HUES6 (cell line): Measurements from ENCODE around the gene DGCR2.

Source experiments
- H3K27ac ChIP-seq: 2 replicates; pipeline ENCODE4 v1.7.0; 2013; ENCODE audit warnings: low read depth, mild to moderate bottlenecking, low read length, inconsistent platforms
- H3K27me3 ChIP-seq: 2 replicates; pipeline ENCODE4 v1.6.1; 2013; ENCODE audit warnings: low read length; ENCODE audit not compliant: control insufficient read depth, insufficient read depth
- H3K36me3 ChIP-seq: 2 replicates; pipeline ENCODE4 v1.6.1; 2013; ENCODE audit warnings: low read length; ENCODE audit not compliant: control insufficient read depth, insufficient read depth
- H3K4me1 ChIP-seq: 2 replicates; pipeline ENCODE4 v1.6.1; 2013; ENCODE audit warnings: low read length; ENCODE audit not compliant: control insufficient read depth, insufficient read depth
- H3K4me3 ChIP-seq: 2 replicates; pipeline ENCODE4 v1.5.1; 2013; ENCODE audit warnings: low read depth, low read length
- H3K9ac ChIP-seq: one replicate; pipeline ENCODE4 v1.6.1; 2013; ENCODE audit warnings: mild to moderate bottlenecking, low read length
- H3K9me3 ChIP-seq: 2 replicates; pipeline ENCODE4 v1.6.1; 2013; ENCODE audit warnings: low read depth, low read length; ENCODE audit not compliant: control insufficient read depth, insufficient read depth

The DGCR2 gene

GRCh38 chr22:19132693-19133400 is 10.6 kb upstream of the DGCR2 start:
- Histone ChIP-seq H3K27me3 (no peaks in the 10 kb centered on the region), H3K4me1 (no peaks in the 10 kb centered on the region), H3K27ac (no peak overlapping the region), H3K36me3 (peaks cover 61% of the 10 kb centered on the region), H3K9ac (no peak overlapping the region), H3K9me3 (no peaks in the 10 kb centered on the region), H3K4me3 (no peak overlapping the region)

- H3K27me3 ChIP-seq: no peaks in the 10 kb centered on the region
- H3K9me3 ChIP-seq: no peaks in the 10 kb centered on the region
- no peak overlapping the region for H3K9ac ChIP-seq
- no peak overlapping the region for H3K27ac ChIP-seq
- H3K36me3 ChIP-seq: peaks cover 54% of the 10 kb centered on the region
- no peaks in the 10 kb centered on the region for H3K4me1 ChIP-seq
- H3K4me3 ChIP-seq: no peak overlapping the region
Measured at GRCh38 chr22:19132153-19132552, 9.9 kb upstream of the DGCR2 start.

DNA sequence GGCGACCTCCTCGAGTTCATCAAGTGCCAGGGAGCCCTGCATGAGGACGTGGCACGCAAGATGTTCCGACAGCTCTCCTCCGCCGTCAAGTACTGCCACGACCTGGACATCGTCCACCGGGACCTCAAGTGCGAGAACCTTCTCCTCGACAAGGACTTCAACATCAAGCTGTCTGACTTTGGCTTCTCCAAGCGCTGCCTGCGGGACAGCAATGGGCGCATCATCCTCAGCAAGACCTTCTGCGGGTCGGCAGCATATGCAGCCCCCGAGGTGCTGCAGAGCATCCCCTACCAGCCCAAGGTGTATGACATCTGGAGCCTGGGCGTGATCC is 9.4 kb upstream of the DGCR2 start:
- Histone ChIP-seq H3K27me3 (no peaks in the 10 kb centered on the region), H3K36me3 (peaks cover 49% of the 10 kb centered on the region)

DNA sequence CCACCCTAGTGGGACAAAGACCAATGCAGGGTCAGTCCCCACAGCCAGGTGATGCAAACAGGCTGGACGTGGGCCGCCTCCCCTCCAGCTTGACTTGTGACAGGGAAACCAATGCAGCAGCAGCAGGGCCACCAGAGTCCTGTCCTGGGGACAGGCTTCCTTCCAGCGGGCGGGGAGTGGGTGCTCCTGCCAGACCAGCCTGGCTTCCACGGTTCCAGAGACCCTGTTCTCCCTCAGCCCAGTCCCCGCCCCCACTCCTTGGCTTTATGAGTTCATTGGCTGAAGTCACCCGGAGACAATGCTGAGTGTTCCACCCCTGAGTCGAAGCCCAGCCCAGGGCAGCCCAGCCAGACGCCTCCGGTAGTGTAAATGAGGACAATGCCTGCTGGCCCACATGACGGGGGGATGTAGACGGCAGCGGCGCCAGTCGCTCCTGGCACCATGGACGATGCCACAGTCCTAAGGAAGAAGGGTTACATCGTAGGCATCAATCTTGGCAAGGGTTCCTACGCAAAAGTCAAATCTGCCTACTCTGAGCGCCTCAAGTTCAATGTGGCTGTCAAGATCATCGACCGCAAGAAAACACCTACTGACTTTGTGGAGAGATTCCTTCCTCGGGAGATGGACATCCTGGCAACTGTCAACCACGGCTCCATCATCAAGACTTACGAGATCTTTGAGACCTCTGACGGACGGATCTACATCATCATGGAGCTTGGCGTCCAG is 8.9 kb upstream of the DGCR2 start, which contains the start of gene TSSK2:
TSSK2 (plus strand) TSS at position 350 of the 726 bp plus-strand sequence; CDS start at position 442, 92 bp downstream.
- peaks cover 45% of the 10 kb centered on the region for H3K36me3 ChIP-seq
- H3K4me3 ChIP-seq: no peak within 1 kb of the TSS
- no peak within 1 kb of the TSS for H3K9ac ChIP-seq
- no peak within 1 kb of the TSS for H3K27ac ChIP-seq
- H3K4me1 ChIP-seq: no peaks in the 10 kb centered on the region
- no peaks in the 10 kb centered on the region for H3K9me3 ChIP-seq
- H3K27me3 ChIP-seq: no peaks in the 10 kb centered on the region

More for the DNA sequence above, 9.4 kb upstream of the DGCR2 start:
- H3K9me3 ChIP-seq: no peaks in the 10 kb centered on the region
- no peak overlapping the region for H3K9ac ChIP-seq
- H3K4me1 ChIP-seq: no peaks in the 10 kb centered on the region
- H3K27ac ChIP-seq: no peak overlapping the region
- no peak overlapping the region for H3K4me3 ChIP-seq

DNA sequence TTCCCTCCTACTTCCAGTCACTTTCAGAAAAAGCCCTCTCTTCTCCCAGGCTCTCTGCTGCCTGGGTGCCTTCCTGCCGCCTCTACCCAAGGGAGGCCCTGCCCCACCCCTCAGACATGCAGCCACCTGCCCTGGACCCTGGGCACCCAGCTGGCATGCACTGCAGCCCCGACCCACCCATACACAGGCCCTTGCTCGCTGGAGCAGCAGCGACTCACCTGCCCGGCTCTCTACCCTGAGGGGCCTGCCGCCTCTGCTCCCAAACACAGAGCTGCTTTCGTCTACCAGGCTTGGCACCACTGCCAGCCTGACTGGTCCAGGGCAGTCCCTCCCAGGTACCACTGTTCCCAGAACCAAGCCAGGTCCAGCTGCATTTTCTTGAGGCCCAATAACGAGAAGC is 7.7 kb upstream of the DGCR2 start:
- H3K27ac ChIP-seq: no peak overlapping the region
- no peak overlapping the region for H3K4me3 ChIP-seq
- no peak overlapping the region for H3K9ac ChIP-seq
- peaks cover 35% of the 10 kb centered on the region for H3K36me3 ChIP-seq
- no peaks in the 10 kb centered on the region for H3K9me3 ChIP-seq
- no peaks in the 10 kb centered on the region for H3K4me1 ChIP-seq
- H3K27me3 ChIP-seq: peaks cover 2% of the 10 kb centered on the region; the same call in 1 of the 2 replicates

GRCh38 chr22:19128946-19129727 is 6.9 kb upstream of the DGCR2 start:
- no peak overlapping the region for H3K4me3 ChIP-seq
- H3K27ac ChIP-seq: no peak overlapping the region
- H3K4me1 ChIP-seq: no peaks in the 10 kb centered on the region
- no peak overlapping the region for H3K9ac ChIP-seq
- no peaks in the 10 kb centered on the region for H3K9me3 ChIP-seq
- peaks cover 4% of the 10 kb centered on the region; the same call in 1 of the 2 replicates for H3K27me3 ChIP-seq
- peaks cover 28% of the 10 kb centered on the region for H3K36me3 ChIP-seq

DNA sequence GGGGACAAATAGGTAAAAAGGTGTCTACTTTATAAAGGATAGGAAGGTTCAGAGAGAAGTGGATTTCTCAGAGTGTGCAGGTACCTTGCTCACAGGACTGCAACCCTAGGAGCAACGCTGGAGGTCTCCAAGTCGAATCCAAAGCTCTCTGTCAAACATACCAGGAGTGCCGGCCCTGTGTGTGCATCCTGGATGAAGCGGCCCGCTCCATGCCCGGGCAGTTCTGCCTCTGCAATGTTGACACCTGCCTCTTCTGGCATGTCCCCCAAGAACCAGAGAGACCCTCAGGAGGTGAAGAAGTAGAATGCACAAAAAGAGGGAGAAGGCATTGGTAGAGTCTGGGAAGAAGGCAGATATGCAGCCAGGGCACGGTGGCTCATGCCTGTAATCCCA is 5.8 kb upstream of the DGCR2 start:
- H3K9me3 ChIP-seq: no peaks in the 10 kb centered on the region
- H3K36me3 ChIP-seq: peaks cover 16% of the 10 kb centered on the region
- no peak overlapping the region for H3K9ac ChIP-seq
- no peak overlapping the region for H3K27ac ChIP-seq
- peaks cover 4% of the 10 kb centered on the region; the same call in 1 of the 2 replicates for H3K27me3 ChIP-seq
- no peaks in the 10 kb centered on the region for H3K4me1 ChIP-seq
- H3K4me3 ChIP-seq: no peak overlapping the region

GRCh38 chr22:19127329-19128008 is 5.3 kb upstream of the DGCR2 start:
- H3K9ac ChIP-seq: no peak overlapping the region
- H3K4me1 ChIP-seq: no peaks in the 10 kb centered on the region
- H3K27ac ChIP-seq: no peak overlapping the region
- no peaks in the 10 kb centered on the region for H3K9me3 ChIP-seq
- peaks cover 12% of the 10 kb centered on the region for H3K36me3 ChIP-seq
- H3K4me3 ChIP-seq: no peak overlapping the region
- H3K27me3 ChIP-seq: peaks cover 4% of the 10 kb centered on the region; the same call in 1 of the 2 replicates

DNA sequence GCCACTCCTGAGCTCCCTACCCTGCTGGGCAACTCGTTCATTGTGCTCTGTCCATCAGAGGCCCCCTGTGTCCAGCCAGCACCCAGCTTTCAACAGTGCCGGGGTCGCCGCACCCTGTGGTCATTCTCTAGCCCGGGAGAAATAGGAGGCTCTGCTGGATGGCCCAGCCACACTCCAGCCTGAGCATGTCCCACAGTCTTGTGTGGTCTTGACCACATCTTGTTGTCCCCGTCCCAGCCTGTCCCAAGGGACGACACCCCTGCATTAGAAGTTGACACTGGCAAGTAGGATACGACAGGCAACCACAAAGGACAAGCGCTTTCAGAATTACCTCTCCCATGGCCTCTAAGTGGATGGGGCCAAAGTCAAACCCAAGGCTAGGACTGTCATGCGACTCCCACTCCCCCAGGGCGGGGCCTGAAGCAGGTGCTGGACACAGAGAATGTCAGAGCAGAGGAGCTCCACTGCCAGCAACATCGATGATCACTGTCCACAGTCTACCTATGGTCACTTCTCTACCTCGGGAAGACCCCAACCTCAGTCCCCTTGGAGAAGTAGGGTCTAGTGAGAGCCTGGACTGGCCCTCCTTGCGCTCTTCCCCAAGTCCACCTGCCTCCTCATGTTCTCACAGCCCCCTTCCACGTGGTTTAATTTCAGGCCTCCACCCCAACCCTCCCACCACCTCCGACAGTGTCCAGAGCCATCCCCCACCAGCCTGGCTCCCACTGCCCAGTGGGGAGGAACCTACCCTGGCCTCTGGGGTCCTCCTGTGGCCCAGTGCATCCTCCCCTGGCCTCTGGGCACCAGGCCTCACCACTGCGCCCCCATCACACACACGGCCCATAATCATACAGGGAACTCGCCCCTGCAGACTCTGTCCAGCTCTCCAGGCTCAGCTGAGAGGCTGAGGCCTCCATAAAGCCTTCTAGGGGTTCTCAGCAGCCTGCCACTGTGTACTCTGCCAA is 4.4 kb upstream of the DGCR2 start:
- H3K4me1 ChIP-seq: no peaks in the 10 kb centered on the region

More for the DNA sequence above, 4.4 kb upstream of the DGCR2 start:
- Histone ChIP-seq H3K36me3 (peaks cover 3% of the 10 kb centered on the region; the same call in 1 of the 2 replicates), H3K9me3 (no peaks in the 10 kb centered on the region), H3K9ac (no peak overlapping the region), H3K27me3 (peaks cover 4% of the 10 kb centered on the region; the same call in 1 of the 2 replicates), H3K27ac (no peak overlapping the region), H3K4me3 (no peak overlapping the region)
